SKM-1 treated with dmso at 0.1 percent for 144 hours (cell line): ENCODE data around the gene PCDHGC4.
A peak's percentile ranks its signal among the peaks of the same experiment; 100 is the strongest.

Experiments
- DNase-seq: peaks from one replicate; lab custom pipeline; 2025; ENCODE audit not compliant: unreplicated experiment; lab: John Stamatoyannopoulos, UW

The PCDHGC4 gene

GRCh38 chr5:141512390-141512910, 27.6 kb downstream of the PCDHGC4 start:
- DNase-seq = peak; percentile 49

- DNase-seq = no peak
These were observed 28.2 kb downstream of the PCDHGC4 start for GRCh38 chr5:141512911-141513626.

DNA sequence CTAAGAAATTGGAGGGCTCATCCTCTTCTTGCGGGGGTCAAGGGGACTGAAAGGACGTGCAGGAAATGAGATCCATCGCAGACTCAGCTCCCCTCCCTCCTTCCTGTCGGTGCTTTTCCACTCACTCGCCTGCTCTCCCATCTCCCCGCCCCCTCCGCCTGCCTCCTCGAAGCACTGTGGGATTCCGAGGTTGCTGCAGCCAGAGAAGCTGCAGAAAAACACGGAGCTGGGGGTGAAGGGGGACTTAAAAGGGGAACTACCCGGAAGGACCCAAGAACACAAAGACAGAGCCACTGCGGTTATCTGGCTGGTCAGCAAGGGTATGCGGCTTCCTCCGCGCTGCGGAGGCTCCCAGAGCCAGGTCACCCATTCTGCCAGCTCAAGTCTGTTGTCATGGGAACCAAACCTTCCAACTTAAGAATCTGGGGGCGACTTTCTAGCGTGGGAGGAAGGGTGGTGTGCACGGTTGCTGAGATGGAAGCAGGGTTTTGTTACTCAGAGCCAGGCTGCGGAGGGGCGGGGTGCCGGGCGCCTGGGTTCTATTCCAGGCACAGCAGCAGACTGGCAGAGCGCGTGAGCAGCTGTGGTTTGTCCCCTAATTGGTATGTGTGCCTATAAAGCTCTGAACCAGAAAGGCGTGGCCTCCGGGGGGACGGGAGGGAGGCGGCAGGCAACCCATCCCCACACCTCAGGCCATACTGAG, 28.9 kb downstream of the PCDHGC4 start:
- no peak for DNase-seq

DNA sequence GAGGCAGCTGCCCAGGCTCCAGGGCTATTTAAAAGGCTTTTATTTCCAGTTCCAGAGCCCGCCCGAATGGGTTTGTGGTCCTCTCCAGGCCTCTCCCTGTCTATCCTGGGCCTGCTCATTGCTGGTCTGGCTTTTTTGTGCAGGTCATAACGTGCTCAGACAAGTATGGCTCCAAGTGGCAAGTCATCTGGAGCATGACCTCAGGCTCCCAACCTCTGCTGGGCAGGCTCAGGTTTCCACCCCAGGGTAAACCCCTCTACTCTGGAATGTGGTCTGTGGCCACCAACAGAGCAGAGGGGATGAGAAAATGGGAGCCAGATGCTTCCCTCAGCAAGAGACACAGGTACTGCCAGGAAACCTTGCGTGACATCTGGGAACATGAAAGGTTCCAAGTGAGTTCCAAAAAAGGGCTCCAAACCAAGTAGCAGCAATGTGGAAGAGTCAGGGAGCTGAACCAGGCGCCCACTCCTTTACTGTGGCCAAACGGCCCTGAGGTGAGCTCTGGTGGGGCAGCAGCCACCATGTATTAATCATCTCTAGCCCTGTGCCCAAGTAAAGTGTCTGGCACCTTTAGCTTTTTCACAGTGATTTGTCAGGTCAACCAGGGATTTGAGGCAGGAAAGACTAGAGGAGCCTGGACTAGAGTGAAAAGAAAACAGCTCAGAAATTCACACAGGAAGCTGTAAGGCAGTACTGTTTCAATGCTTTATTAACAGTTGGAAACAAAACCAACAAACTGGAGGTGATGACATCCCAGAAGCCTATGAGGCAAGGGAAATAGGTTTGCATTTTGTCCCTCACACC, 29.7 kb downstream of the PCDHGC4 start:
- no peak for DNase-seq

GRCh38 chr5:141515141-141515540, 30.3 kb downstream of the PCDHGC4 start:
- DNase-seq = no peak

GRCh38 chr5:141515946-141516671, 31.3 kb downstream of the PCDHGC4 start:
- no peak for DNase-seq

DNA sequence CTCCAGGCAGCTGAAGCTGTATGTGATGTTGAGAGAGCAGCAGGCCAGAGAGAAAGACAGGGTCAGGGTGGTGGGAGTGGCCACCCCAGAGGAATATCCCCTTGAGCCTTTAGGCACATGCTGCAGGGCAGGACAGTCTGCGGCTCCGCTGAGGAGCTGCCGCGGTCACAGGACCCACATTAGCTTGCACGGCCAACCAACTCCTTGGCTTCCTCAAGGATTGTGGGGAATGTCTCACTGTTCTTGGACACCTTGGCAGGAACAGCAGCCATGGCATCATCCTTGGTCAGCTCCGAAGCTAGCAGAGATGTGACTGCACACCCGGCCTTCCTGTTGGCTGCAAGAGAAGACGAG, 31.8 kb downstream of the PCDHGC4 start:
- DNase-seq = no peak

DNA sequence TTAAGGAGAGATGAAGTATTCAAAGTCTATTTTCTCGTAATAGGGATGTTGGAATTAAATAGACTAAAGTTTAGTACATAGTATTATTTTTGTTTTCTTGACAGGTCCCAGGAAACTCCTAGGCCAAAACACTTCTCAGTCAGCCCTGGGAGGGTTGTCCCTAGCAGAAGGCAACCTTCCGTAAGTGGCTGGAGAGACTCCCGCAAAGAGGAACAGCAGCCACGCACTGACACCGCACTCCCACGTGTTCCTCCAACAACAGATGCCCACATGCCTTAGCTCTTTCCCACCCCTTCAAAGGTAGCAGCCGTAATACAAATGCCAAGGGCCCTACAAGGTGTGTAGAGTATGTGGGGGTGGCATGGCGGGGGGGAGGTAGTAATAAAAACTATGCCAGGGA, 32.5 kb downstream of the PCDHGC4 start:
- no peak for DNase-seq

- no peak for DNase-seq
These were observed 33.2 kb downstream of the PCDHGC4 start for GRCh38 chr5:141517880-141518617.

GRCh38 chr5:141518618-141519015, 33.8 kb downstream of the PCDHGC4 start:
- no peak for DNase-seq

DNA sequence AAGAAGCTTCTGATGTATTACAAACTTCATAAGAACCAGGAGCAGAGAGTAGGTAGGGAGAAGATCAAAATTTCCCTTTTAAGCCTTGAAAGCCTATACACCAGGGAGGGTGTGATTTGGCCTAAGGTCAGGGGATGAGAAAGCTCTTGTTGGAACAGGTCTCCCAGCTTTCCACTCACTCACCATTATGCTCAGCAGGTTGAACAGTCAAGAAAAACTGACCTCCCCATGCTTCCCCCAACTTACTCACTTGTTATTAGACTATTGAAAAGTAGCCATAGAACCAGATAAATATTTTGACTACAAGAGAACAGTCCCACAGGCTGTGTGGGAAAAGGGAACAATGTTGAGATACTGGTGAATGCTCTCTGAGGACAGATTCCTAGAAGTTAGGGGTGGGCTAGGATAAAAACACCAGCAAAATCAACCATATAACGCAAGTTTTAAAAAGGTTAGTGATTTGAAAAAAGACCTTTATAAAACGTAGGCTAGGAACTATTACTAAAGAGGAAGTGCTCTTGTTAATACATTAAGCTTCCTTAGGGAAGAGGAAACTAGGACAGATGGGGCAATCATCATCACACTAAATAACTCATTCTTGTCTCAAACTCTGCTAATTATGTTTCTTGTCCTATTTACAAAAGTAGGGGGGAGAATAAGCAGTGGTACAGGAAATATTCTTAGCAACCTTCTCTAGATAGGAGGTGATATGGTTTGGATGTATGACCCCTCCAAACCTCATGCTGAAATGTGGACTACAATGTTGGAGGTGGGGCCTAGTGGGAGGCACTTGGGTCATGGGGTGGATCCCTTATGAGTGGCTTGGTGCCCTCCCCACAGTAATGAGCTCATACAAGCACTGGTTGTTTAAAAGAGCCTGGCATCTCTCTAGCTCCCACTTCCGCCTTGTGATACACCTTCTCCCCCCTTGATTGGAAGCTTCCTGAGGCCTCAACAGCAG, 35.1 kb downstream of the PCDHGC4 start:
- DNase-seq = peak; percentile 15

GRCh38 chr5:141521244-141521781, 36.5 kb downstream of the PCDHGC4 start:
- DNase-seq = peak; percentile 69

GRCh38 chr5:141522301-141522700, 37.5 kb downstream of the PCDHGC4 start:
- no peak for DNase-seq

DNA sequence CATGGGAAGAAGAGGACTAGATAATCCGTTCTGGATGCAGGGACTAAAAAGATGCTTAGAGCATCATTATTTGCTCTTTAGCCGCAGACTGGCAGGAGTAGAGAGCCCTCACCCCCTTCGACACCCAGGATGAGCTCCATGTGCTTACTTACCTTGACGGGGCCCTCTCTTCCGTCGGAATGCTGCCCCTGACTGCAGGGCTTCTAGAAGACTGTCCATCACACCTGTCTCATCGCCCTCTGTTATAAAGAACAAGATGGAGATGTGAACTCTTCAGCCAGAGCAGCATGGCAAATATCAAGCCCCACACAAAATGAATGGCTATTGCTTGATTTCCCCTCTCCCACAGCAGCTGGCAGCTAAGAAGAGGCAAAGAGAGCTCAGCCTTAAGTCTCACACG, 39.2 kb downstream of the PCDHGC4 start:
- no peak for DNase-seq

- peak; percentile 67 for DNase-seq
These were observed 40.1 kb downstream of the PCDHGC4 start for GRCh38 chr5:141524604-141525597.

DNA sequence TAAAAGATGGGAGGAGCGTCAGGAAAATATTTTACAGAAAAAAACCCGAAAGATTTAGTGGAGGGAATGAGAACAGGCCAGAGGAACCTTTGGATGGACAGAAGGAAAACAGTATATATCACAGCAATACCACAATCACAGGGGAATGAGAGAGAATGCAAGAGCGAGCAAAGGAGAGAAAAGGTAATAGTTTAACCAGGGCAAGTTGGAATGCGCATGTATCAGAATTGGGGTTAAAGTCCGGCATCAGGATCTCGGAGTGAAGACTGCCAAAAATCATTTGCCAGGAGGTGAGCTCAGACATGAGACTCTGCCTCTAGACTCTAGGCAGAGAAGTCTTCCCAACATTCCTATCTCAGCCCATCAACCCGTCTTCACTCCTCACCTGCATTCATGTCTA, 40.8 kb downstream of the PCDHGC4 start:
- DNase-seq = no peak

- no peak for DNase-seq
These were observed 42.6 kb downstream of the PCDHGC4 start for GRCh38 chr5:141527426-141527825.
